Osteocyte (in vitro differentiated cells): ENCODE data around the gene ZMPSTE24. TPM values are rescaled to one million over a fixed set of nuclear protein-coding genes. Genes with fewer than 3 reads are reported as not detected.
A peak's percentile ranks its signal among the peaks of the same experiment; 100 is the strongest.

Experiments
- DNase-seq: peaks from one replicate; pipeline ENCODE4 v3.0.0; 2021; ENCODE audit warnings: mixed read lengths; ENCODE audit not compliant: unreplicated experiment; ENCODE audit errors: extremely low spot score
- H3K27ac Mint-ChIP-seq: one replicate; pipeline ENCODE4 v1.8.0; 2021; ENCODE audit warnings: mild to moderate bottlenecking, mixed read lengths; ENCODE audit not compliant: unreplicated experiment
- H3K27me3 Mint-ChIP-seq: one replicate; pipeline ENCODE4 v1.8.0; 2021; ENCODE audit warnings: mixed read lengths; ENCODE audit not compliant: unreplicated experiment
- H3K36me3 Mint-ChIP-seq: one replicate; pipeline ENCODE4 v1.8.0; 2021; ENCODE audit warnings: mixed read lengths; ENCODE audit not compliant: unreplicated experiment
- H3K4me1 Mint-ChIP-seq: one replicate; pipeline ENCODE4 v1.8.0; 2021; ENCODE audit warnings: mixed read lengths; ENCODE audit not compliant: unreplicated experiment
- H3K4me3 Mint-ChIP-seq: one replicate; pipeline ENCODE4 v1.8.0; 2021; ENCODE audit warnings: mild to moderate bottlenecking, moderate library complexity, mixed read lengths; ENCODE audit not compliant: unreplicated experiment
- H3K9me3 Mint-ChIP-seq: one replicate; pipeline ENCODE4 v1.8.0; 2021; ENCODE audit warnings: mixed read lengths; ENCODE audit not compliant: unreplicated experiment
- total RNA-seq: library from RNA; stranded (reverse); gene quantifications from 2 replicates; pipeline ENCODE4 v1.2.1, GENCODE V29; 2021
- TF ChIP-seq, protein P1 (sequence below): fragments of 200-600 bp; sonication (generic); IDR thresholded peaks from 2 replicates; pipeline ENCODE4 v1.5.0; 2021; ENCODE audit warnings: antibody characterized with exemption, mild to moderate bottlenecking, moderate library complexity

The ZMPSTE24 gene
- total RNA-seq, 1 donor from 2014 or later, result 43.4 TPM

DNA sequence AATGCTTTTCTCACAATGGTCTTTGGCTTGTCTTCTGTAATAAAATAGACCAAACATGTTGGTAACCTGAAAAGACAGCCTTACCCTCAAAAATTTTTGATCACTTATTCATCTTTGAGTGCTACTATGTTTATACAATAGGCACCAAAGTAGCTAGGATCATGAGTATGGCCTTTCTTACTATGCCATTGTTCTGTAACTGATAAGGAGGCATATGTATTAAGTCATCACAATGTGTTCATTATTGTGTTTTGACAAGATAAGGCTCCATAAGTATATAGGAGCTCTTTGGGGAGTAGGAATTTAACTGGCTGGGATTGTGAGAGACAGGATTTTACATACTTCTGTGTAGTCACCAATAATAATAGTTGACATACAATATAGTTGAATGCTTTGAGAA is 9.6 kb upstream of the ZMPSTE24 start:
- no peaks in the 10 kb centered on the region for H3K36me3 Mint-ChIP-seq
- H3K27ac Mint-ChIP-seq, result no peak overlapping the region
- TF ChIP-seq, protein P1, sequence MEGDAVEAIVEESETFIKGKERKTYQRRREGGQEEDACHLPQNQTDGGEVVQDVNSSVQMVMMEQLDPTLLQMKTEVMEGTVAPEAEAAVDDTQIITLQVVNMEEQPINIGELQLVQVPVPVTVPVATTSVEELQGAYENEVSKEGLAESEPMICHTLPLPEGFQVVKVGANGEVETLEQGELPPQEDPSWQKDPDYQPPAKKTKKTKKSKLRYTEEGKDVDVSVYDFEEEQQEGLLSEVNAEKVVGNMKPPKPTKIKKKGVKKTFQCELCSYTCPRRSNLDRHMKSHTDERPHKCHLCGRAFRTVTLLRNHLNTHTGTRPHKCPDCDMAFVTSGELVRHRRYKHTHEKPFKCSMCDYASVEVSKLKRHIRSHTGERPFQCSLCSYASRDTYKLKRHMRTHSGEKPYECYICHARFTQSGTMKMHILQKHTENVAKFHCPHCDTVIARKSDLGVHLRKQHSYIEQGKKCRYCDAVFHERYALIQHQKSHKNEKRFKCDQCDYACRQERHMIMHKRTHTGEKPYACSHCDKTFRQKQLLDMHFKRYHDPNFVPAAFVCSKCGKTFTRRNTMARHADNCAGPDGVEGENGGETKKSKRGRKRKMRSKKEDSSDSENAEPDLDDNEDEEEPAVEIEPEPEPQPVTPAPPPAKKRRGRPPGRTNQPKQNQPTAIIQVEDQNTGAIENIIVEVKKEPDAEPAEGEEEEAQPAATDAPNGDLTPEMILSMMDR, result no peak
- H3K4me3 Mint-ChIP-seq, result no peak overlapping the region
- H3K27me3 Mint-ChIP-seq, result no peaks in the 10 kb centered on the region
- DNase-seq, result no peak
- no peaks in the 10 kb centered on the region for H3K9me3 Mint-ChIP-seq
- H3K4me1 Mint-ChIP-seq, result peaks cover 13% of the 10 kb centered on the region

DNA sequence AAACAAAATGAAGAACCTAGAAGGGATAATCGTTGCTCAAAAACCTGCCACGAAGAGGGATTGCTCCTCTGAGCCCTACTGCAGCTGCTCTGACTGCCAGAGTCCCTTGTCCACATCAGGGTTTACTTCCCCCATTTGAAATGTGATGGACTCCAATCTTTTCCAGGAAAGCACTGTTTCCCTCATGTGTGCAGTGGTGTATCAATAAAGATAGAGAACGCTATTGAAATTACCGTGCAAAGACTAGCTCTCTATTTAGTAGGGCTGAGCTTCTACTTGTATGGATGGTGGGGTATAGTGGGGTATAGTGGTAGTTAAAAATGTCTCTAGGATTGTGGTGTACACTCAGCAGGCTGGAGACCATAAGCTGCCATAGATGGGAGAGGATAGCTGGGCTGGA is 6.6 kb upstream of the ZMPSTE24 start:
- no peaks in the 10 kb centered on the region for H3K27me3 Mint-ChIP-seq
- H3K36me3 Mint-ChIP-seq, result no peaks in the 10 kb centered on the region
- no peak overlapping the region for H3K4me3 Mint-ChIP-seq
- no peaks in the 10 kb centered on the region for H3K9me3 Mint-ChIP-seq
- DNase-seq, result no peak
- TF ChIP-seq, protein P1, result no peak
- H3K27ac Mint-ChIP-seq, result no peak overlapping the region
- H3K4me1 Mint-ChIP-seq, result peaks cover 7% of the 10 kb centered on the region

DNA sequence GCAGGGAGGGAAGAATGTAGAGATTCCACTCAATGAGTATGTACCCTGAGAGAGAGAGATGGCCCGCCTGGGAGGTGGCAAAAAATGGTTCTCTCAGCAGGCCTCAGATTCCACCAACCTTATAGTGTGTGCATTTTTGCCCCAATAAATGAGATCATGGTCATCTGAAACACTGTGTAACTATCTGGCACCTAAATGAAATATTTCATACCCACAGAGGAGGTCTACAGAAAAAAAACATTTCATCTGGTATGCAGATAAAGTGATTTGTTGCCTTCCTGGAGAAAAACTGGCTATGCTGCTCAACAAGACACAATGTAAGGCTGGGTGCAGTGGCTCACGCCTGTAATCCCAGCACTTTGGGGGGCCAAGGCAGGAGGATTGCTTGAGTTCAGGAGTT is 5.4 kb upstream of the ZMPSTE24 start:
- DNase-seq, result no peak
- no peak overlapping the region for H3K27ac Mint-ChIP-seq

DNA sequence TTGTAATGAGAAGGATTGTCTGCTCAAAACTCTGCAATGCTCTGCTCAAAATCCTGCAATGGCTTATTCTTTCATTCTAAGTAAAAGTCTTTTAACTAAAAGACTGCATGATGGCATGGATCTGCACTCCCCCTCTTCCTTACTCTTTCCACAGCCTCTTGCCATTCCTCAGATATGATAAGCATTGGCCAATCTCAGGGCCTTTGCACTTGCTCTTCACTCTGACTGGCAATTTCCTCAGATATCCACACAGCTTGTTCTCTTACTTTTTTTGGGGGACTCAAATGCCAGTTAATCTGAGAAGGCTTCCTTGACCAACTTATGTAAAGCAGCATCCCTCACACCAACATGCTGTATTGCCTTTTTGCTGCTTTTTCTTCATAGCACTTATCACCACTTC is 2.8 kb upstream of the ZMPSTE24 start:
- TF ChIP-seq, protein P1, result no peak
- no peaks in the 10 kb centered on the region for H3K27me3 Mint-ChIP-seq
- no peak overlapping the region for H3K4me3 Mint-ChIP-seq
- no peaks in the 10 kb centered on the region for H3K9me3 Mint-ChIP-seq
- H3K36me3 Mint-ChIP-seq, result no peaks in the 10 kb centered on the region
- no peak for DNase-seq
- H3K4me1 Mint-ChIP-seq, result peaks cover 28% of the 10 kb centered on the region
- H3K27ac Mint-ChIP-seq, result no peak overlapping the region

More for the DNA sequence above, 5.4 kb upstream of the ZMPSTE24 start:
- TF ChIP-seq, protein P1, result no peak
- Mint-ChIP-seq H3K36me3 (no peaks in the 10 kb centered on the region), H3K27me3 (no peaks in the 10 kb centered on the region), H3K9me3 (no peaks in the 10 kb centered on the region), H3K4me1 (peaks cover 14% of the 10 kb centered on the region), H3K4me3 (no peak overlapping the region)

DNA sequence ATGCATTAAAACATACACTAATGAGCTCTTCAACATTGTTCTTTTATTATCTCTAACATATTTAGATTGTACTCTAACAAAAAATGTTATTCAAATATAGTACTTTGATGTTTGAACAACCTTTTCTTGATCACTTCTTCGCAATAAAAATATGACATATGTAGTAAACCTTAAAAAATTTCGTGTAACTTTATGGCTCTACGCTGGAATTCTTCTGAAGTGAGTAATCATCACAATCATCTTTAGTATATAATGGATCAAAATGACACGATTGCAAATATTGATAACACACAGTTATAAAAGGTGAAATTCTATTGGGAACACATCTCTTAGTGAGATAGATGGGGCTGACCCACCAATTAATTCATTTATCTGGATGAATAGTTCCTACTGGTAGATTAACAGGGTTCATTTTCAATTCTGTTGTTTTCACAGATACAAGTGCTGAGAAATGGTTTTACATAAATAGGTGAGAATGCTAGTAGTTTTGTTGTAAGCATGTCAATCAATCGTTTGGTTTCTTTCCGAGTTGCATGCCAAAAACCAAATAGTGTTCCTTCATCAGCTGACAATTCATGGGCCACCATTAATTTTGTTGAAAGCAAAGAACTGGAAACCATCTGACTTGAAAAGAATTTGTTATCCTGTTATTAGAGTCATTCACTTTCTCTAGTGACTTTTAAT is 1.5 kb upstream of the ZMPSTE24 start:
- Mint-ChIP-seq H3K9me3 (no peaks in the 10 kb centered on the region), H3K36me3 (peaks cover 8% of the 10 kb centered on the region), H3K4me1 (peaks cover 31% of the 10 kb centered on the region), H3K27me3 (no peaks in the 10 kb centered on the region), H3K4me3 (peak overlapping the region; percentile 95), H3K27ac (peak overlapping the region; percentile 100)
- no peak for DNase-seq
- TF ChIP-seq, protein P1, result no peak
